Sigmoid colon (tissue), 7 donors: ENCODE data around the gene EMP3. TPM values are rescaled to one million over a fixed set of nuclear protein-coding genes. Genes with fewer than 3 reads are reported as not detected.
A peak's percentile ranks its signal among the peaks of the same experiment; 100 is the strongest.
"Not testable (repeated sequence)": the region's sequence is repeated elsewhere in the genome, so short reads cannot be mapped to it uniquely, and the experiment has no call there.

Source experiments
- DNase-seq: peaks from one replicate; pipeline ENCODE4 v3.0.0-alpha.2; 2019
- H3K27ac ChIP-seq, 4 donors: fragments of 200-600 bp; sonication (generic); one replicate each; pipeline ENCODE4 v1.5.1; 2016 to 2019; ENCODE audit warnings: mild to moderate bottlenecking in 1 of 4
- H3K27me3 ChIP-seq, 3 donors: fragments of 200-600 bp; sonication (generic); one replicate each; pipeline ENCODE4 v1.5.1; 2019; ENCODE audit warnings: mild to moderate bottlenecking in 1 of 3
- H3K36me3 ChIP-seq, 4 donors: fragments of 200-600 bp; sonication (generic); one replicate each; pipeline ENCODE4 v1.5.1; 2016 to 2019
- H3K4me1 ChIP-seq, 4 donors: fragments of 200-600 bp; sonication (generic); one replicate each; pipeline ENCODE4 v1.5.1; 2017 to 2019
- H3K4me3 ChIP-seq, 4 donors: fragments of 200-600 bp; sonication (generic); one replicate each; pipeline ENCODE4 v1.5.1; 2017 to 2019; ENCODE audit warnings: mild to moderate bottlenecking in 2 of 4, moderate library complexity in 1 of 4
- H3K9me3 ChIP-seq, 4 donors: fragments of 200-600 bp in 3 of 4; sonication (generic) in 3 of 4; one replicate each; pipeline versions ENCODE4 v1.5.1 to v1.6.1; 2013 to 2019
- EP300 ChIP-seq, 4 donors: sonication (generic); formaldehyde crosslinking; IDR thresholded peaks; one replicate each; pipeline ENCODE4 v1.6.1; 2017; ENCODE audit warnings: antibody characterized with exemption in 4 of 4
- POLR2A ChIP-seq, 2 donors: fragments of 450-650 bp; IDR thresholded peaks; one replicate each; pipeline ENCODE4 v1.6.1; 2016; ENCODE audit warnings: antibody characterized with exemption in 2 of 2, mild to moderate bottlenecking in 2 of 2, moderate library complexity in 2 of 2
- POLR2AphosphoS5 ChIP-seq, 4 donors: sonication (generic); formaldehyde crosslinking; IDR thresholded peaks; one replicate each; pipeline ENCODE4 v1.6.1; 2017; ENCODE audit warnings: antibody characterized with exemption in 4 of 4
- WGBS, 2 donors: extraction: QIAGEN DNeasy Blood & Tissue Kit; methylation state at CpG; one replicate each; pipeline ENCODE4 v1.1.7; 2013; 5-methylcytosine and 5-hydroxymethylcytosine counted together
- intact Hi-C: fragments of 100-400 bp; cut with DNase I; formaldehyde crosslinking; loops from one replicate; pipeline ENCODE4 v1.15.1; 2023
- polyA plus RNA-seq, 3 donors: library from polyadenylated mRNA; stranded (reverse); fragments of 200-250 nt; gene quantifications; one replicate each; pipeline ENCODE4 v1.2.3, GENCODE V29; 2013
- total RNA-seq, 4 donors: library from RNA; depleted of rRNA; stranded (reverse); fragments of >200 nt; gene quantifications; one replicate each; pipeline ENCODE4 v1.1.0, GENCODE V29; 2016
- TF ChIP-seq, protein P1 (sequence below), 4 experiments: fragments of 450-650 bp in 3 of 4; fragments of 200-600 bp in 1 of 4; IDR thresholded peaks; one replicate each; pipeline ENCODE4 v1.5.1; 2016 to 2019; ENCODE audit warnings: antibody characterized with exemption in 4 of 4, mild to moderate bottlenecking in 3 of 4, moderate library complexity in 2 of 4
- donor health status: healthy with polysubstance abuse.
- donor health status: Bipolar disorder and iron deficiency.
- donor health status: healthy.

The EMP3 gene
- total and polyA plus RNA-seq, 7 donors = 21.7 to 77.1 (median 60.4) TPM

DNA sequence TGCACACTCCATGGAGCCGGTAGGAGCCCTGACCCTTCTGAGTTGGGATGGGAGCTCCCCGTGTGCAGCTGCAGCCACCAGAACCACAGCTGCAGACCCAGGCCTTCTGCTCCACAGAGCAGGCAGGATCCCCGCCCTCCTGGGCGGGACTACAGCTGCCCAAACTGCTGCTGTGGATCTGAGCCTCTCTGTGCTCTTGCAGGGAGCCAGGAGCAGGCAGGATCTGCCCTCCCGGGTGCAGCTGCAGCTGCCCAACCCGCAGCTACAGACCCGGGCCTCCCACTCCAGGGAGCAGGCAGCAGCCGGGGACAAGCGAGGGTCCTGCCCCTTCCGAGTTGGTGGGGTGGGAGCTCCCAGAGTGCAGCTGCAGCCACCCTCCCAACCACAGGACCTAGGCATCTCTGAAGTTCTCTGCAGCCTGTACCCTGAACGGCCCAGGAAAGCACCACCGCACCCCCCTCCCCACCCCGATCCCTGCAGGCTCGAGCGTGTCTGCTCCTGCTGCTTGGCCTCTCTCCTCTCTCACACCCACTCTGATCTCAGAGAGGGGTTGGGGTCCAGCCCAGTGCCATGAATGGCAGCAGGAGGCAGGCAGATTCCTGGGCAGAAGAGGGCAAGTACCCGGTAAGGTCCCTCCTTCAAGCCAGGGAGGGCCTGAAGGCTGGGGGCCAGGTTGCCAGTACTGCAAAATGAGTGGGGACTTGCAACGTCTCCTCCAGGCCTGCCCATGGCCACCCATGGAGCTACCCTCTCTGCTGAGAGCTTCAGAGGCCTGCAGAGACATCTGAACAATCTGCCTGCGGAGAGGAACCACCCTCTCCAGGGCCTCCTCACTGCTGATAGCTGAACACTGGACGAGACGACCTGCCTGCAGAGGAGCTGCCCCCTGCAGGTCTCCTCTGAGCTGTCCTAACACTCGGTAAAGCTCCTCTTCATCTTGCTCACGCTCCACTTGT lies 16.4 kb upstream of the EMP3 start:
- Histone ChIP-seq H3K9me3 (no peaks in the 10 kb centered on the region), H3K27ac (no peak overlapping the region), H3K4me3 (no peak overlapping the region), H3K36me3 (no peaks in the 10 kb centered on the region), H3K4me1 (no peaks in the 10 kb centered on the region), H3K27me3 (no peaks in the 10 kb centered on the region)
- TF ChIP-seq POLR2A (IDR thresholded peaks at IDR 0.05) = no peak
- TF ChIP-seq, protein P1, sequence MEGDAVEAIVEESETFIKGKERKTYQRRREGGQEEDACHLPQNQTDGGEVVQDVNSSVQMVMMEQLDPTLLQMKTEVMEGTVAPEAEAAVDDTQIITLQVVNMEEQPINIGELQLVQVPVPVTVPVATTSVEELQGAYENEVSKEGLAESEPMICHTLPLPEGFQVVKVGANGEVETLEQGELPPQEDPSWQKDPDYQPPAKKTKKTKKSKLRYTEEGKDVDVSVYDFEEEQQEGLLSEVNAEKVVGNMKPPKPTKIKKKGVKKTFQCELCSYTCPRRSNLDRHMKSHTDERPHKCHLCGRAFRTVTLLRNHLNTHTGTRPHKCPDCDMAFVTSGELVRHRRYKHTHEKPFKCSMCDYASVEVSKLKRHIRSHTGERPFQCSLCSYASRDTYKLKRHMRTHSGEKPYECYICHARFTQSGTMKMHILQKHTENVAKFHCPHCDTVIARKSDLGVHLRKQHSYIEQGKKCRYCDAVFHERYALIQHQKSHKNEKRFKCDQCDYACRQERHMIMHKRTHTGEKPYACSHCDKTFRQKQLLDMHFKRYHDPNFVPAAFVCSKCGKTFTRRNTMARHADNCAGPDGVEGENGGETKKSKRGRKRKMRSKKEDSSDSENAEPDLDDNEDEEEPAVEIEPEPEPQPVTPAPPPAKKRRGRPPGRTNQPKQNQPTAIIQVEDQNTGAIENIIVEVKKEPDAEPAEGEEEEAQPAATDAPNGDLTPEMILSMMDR (IDR thresholded peaks at IDR 0.05) = no peak
- TF ChIP-seq POLR2AphosphoS5 (IDR thresholded peaks at IDR 0.05) = no peak
- 55 to 58% methylated on average over 22 of the region's 22 CpGs for WGBS, 2 donors
- no peak for DNase-seq
- intact Hi-C loops = no loop called here

DNA sequence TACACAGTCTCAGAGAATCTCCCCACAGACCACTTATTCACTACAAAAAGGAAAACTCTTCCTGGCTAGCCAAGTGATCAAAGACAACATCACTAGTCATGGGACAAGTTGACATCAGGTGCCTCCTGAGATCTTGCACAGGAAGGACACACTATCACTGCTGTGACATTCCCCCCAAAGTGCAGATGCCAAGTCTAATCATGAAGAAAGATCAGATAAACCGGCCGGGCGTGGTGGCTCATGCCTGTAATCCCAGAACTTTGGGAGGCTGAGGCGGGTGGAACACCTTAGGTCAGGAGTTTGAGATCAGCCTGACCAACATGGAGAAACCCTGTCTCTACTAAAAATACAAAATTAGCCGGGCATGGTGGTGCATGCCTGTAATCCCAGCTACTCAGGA lies 15.6 kb upstream of the EMP3 start:
- DNase-seq, H3K9me3 ChIP-seq, intact Hi-C loops, H3K36me3 ChIP-seq, H3K4me3 ChIP-seq, H3K27me3 ChIP-seq, H3K27ac ChIP-seq, H3K4me1 ChIP-seq: not testable (repeated sequence)
- WGBS, 2 donors = 82 to 86% methylated on average over 5 of the region's 5 CpGs

DNA sequence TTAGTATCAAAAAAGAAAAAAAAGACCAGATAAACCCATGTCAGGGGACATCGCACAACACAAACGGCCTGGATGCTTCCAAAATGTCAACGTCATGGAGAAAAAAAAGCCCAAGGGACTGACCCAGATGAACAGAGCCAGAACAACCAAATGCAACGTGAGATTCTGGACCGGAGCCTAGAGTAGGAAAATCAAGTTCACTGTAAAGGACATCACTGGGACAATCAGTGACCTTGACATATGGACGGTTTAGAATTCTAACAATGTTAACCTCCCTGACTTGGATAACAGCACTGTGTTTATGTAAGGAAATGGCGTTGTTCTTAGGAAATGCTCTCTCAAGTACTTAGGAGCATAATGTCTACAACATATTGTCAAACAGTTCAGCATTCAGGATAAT lies 15.1 kb upstream of the EMP3 start:
- Histone ChIP-seq H3K4me1 (no peaks in the 10 kb centered on the region), H3K27ac (no peak overlapping the region), H3K27me3 (no peaks in the 10 kb centered on the region), H3K4me3 (no peak overlapping the region), H3K9me3 (no peaks in the 10 kb centered on the region), H3K36me3 (no peaks in the 10 kb centered on the region)
- TF ChIP-seq POLR2AphosphoS5 (IDR thresholded peaks at IDR 0.05) = peak in 1 of 4 donors; percentile 21
- TF ChIP-seq, protein P1 (IDR thresholded peaks at IDR 0.05) = no peak
- TF ChIP-seq POLR2A (IDR thresholded peaks at IDR 0.05) = no peak
- TF ChIP-seq EP300 (IDR thresholded peaks at IDR 0.05) = no peak
- 71 to 76% methylated on average over 7 of the region's 7 CpGs for WGBS, 2 donors
- intact Hi-C loops = no loop called here
- no peak for DNase-seq

DNA sequence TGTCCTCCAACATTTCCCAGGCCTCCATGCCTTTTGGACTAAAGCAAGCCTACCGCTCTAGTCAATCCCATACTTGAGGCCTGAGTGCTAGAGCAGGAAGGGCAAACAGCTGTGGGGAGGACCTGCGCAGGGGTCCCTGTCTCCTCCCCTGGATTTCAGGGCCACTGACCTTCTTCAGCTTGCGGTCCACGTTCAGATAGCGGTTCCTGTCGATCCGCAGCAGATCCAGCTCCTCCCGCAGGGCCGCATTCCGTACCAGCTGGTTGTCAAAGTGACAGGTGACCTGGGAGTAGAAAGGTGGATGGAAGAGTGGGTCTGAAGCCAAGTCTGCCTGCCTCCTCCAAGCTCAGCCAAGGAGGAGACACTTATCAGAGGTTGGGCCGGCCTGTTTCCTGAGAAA lies 14.0 kb upstream of the EMP3 start:
- intact Hi-C loops = no loop called here

DNA sequence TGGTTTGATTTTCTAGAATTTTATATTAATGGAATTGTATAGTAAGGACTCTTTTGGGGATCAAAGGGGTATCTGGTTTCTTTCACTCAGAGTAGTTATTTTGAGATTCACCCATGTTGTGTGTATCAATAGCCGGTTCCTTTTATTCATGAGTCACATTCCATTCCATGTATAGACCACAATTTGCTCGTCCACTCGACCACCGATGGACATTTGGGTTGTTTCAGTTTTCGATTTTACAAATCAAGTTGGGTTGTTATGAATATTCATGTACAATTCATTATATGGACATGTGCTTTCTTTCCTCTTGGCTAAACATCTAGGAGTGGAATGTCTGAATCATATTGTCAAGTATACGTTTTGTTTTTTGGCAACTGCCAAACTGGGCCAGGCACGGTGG lies 9.6 kb upstream of the EMP3 start:
- intact Hi-C loops = no loop called here

More for the DNA sequence above, 14.0 kb upstream of the EMP3 start:
- Histone ChIP-seq H3K4me1 (no peaks in the 10 kb centered on the region), H3K9me3 (no peaks in the 10 kb centered on the region), H3K4me3 (no peak overlapping the region), H3K27me3 (no peaks in the 10 kb centered on the region), H3K27ac (no peak overlapping the region), H3K36me3 (no peaks in the 10 kb centered on the region)
- WGBS, 2 donors = 95 to 96% methylated on average over 11 of the region's 11 CpGs
- TF ChIP-seq EP300 (IDR thresholded peaks at IDR 0.05) (no peak), POLR2A (IDR thresholded peaks at IDR 0.05) (no peak), POLR2AphosphoS5 (IDR thresholded peaks at IDR 0.05) (no peak)
- TF ChIP-seq, protein P1 (IDR thresholded peaks at IDR 0.05) = no peak
- DNase-seq = no peak

DNA sequence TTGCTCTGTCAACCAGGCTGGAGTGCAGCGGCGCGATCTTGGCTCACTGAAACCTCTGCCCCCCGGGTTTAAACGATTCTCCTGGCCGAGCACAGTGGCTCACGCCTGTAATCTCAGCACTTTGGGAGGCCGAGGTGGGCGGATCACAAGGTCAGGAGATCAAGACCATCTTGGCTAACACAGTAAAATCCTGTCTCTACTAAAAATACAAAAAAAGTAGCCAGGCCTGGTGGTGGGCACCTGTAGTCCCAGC lies 7.7 kb upstream of the EMP3 start:
- DNase-seq, H3K9me3 ChIP-seq, H3K36me3 ChIP-seq, H3K27me3 ChIP-seq, H3K27ac ChIP-seq, intact Hi-C loops, H3K4me3 ChIP-seq: not testable (repeated sequence)
- peaks cover 0 to 24% (median 24%) of the 10 kb centered on the region in 4 donors for H3K4me1 ChIP-seq
- 69 to 74% methylated on average over 9 of the region's 9 CpGs for WGBS, 2 donors

More for the DNA sequence above, 9.6 kb upstream of the EMP3 start:
- peaks cover 0 to 9% (median 8%) of the 10 kb centered on the region in 4 donors for H3K4me1 ChIP-seq
- TF ChIP-seq POLR2A (IDR thresholded peaks at IDR 0.05) = no peak
- TF ChIP-seq EP300 (IDR thresholded peaks at IDR 0.05) = no peak
- TF ChIP-seq POLR2AphosphoS5 (IDR thresholded peaks at IDR 0.05) = no peak
- no peaks in the 10 kb centered on the region for H3K9me3 ChIP-seq
- DNase-seq = no peak
- no peak overlapping the region for H3K27ac ChIP-seq
- 77 to 78% methylated on average over 7 of the region's 7 CpGs for WGBS, 2 donors
- H3K4me3 ChIP-seq = no peak overlapping the region
- no peaks in the 10 kb centered on the region for H3K36me3 ChIP-seq
- no peaks in the 10 kb centered on the region for H3K27me3 ChIP-seq
